ENCODE data around the gene CMPK1. TPM values are rescaled to one million over a fixed set of nuclear protein-coding genes. Genes with fewer than 3 reads are reported as not detected.

Gene CMPK1
- total and polyA plus RNA-seq, 2 of the 4 experiments (the other 2 are of a cell fraction): 23.1 to 31.9 TPM

DNA sequence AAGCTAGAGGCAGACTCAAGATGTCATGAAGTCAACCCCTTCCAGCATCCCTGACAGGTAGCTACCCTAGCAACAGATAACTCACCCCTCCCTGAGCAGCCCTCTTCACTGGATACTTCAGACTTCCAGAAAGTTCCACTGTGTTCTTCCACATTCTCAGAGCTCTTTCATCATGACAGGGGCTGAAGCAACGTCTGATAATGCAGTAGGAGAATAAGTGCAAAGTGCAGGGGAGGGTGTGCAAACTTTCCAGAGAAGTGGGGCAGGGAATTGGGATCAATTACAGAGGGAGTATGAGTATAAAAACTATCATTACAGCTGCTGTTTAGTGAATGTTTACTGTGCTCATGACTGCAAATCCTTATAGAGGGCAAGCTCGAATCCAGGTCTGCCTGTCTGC is 56.1 kb downstream of the CMPK1 start:
- no peak for ATAC-seq (ENCODE audit: low read depth)
- H2BK120ac ChIP-seq (ENCODE audit: low read depth, low read length): no peak overlapping the region
- no peak overlapping the region for H4K8ac ChIP-seq (ENCODE audit: low read depth in 2 of 2, low read length in 2 of 2)
- no peak overlapping the region for H4K5ac ChIP-seq (ENCODE audit: low read depth, low read length)
- H3K18ac ChIP-seq (ENCODE audit: low read depth, low read length): no peak overlapping the region
- H3K27ac ChIP-seq (ENCODE audit: insufficient read depth, low read length): no peak overlapping the region
- H3K23ac ChIP-seq (ENCODE audit: low read depth, low read length): no peak overlapping the region
- no peak for TF ChIP-seq POLR2A (IDR thresholded peaks at IDR 0.05; ENCODE audit: low read depth, low read length)
- TF ChIP-seq MAZ (IDR thresholded peaks at IDR 0.05; ENCODE audit: borderline replicate concordance, low read depth, low read length): no peak
- TF ChIP-seq CHD1 (IDR thresholded peaks at IDR 0.05; ENCODE audit: low read depth, low read length): no peak
- ChIA-PET CTCF (interaction anchor here (1.1 to 2.4 kb wide), 8 partner anchors 22 to 337 kb away, joined by 3 to 12 read pairs (median 6); partner anchors contain the start of gene FOXD2), POLR2A (ENCODE audit: unreplicated experiment) (no interaction called here)
- H2AFZ ChIP-seq (replicated peaks; ENCODE audit: low read length, poor library complexity): no peak overlapping the region
- H3K36me3 ChIP-seq (ENCODE audit: control insufficient read depth, insufficient read depth, low read length): no peaks in the 10 kb centered on the region
- dilution Hi-C loops (cut with HindIII; ENCODE audit: low sequenced_read_pairs, unreplicated experiment): no loop called here
- no peak overlapping the region for H2BK15ac ChIP-seq (ENCODE audit: low read depth, low read length)
- peaks cover 8% of the 10 kb centered on the region; the same call in 1 of the 2 replicates for H4K20me1 ChIP-seq (ENCODE audit: insufficient read depth, low read length)
- no peak overlapping the region for H3K4ac ChIP-seq (ENCODE audit: low read depth, low read length)
- no peak overlapping the region for H3K9ac ChIP-seq (ENCODE audit: low read depth, low read length)
- BruUV-seq (replicated peaks): no TSS peak
- H2AK9ac ChIP-seq (replicated peaks; ENCODE audit: low read depth, low read length, poor library complexity): no peak overlapping the region
- H3K27me3 ChIP-seq (ENCODE audit: control insufficient read depth, insufficient read depth, low read length): no peaks in the 10 kb centered on the region; the same call in 1 of the 2 replicates
- no peak overlapping the region for H2BK20ac ChIP-seq (ENCODE audit: low read depth, low read length)
- in situ Hi-C loops (cut with MboI; ENCODE audit: low sequenced_read_pairs): loop anchor here (5.0 kb wide), 1 partner anchor 33 kb away; no protein-coding TSS in a partner anchor
- H3K4me3 ChIP-seq (ENCODE audit: insufficient read depth, low read depth, low read length): no peak overlapping the region
- no peaks in the 10 kb centered on the region for H3K79me1 ChIP-seq (ENCODE audit: low read depth in 1 of 2, low read length in 2 of 2)
- H4K91ac ChIP-seq (ENCODE audit: insufficient read depth, low read depth, low read length): no peak overlapping the region
- H3K9me1 ChIP-seq (ENCODE audit: insufficient read depth, low read length): no peaks in the 10 kb centered on the region
- no CpG with 5 or more reads among the region's 2 CpGs for WGBS, 2 experiments (ENCODE audit: extremely low coverage in 2 of 2, insufficient read length in 1 of 2)
- no peak overlapping the region for H3K56ac ChIP-seq (ENCODE audit: extremely low read depth, insufficient read depth, low read length)
- H3K4me1 ChIP-seq (ENCODE audit: control insufficient read depth, insufficient read depth, low read length): peaks cover 2% of the 10 kb centered on the region; the same call in 1 of the 2 replicates
- no peaks in the 10 kb centered on the region for H3K9me3 ChIP-seq (ENCODE audit: control insufficient read depth, insufficient read depth, low read length)
- intact Hi-C loops (cut with micrococcal nuclease): loop anchor here (2.0 kb wide), 1 partner anchor 47 kb away; no protein-coding TSS in a partner anchor
- no peak overlapping the region for H3K14ac ChIP-seq (replicated peaks; ENCODE audit: low read depth, low read length)
- DNase-seq: no peak
- H2AK5ac ChIP-seq (ENCODE audit: low read depth, low read length): no peak overlapping the region
- no peak overlapping the region for H2BK5ac ChIP-seq (ENCODE audit: low read depth, low read length, poor library complexity, severe bottlenecking)
- H3K4me2 ChIP-seq (ENCODE audit: low read depth, low read length): no peak overlapping the region
